Hepatocyte (in vitro differentiated cells): ENCODE data around the gene PRLH. TPM values are rescaled to one million over a fixed set of nuclear protein-coding genes. Genes with fewer than 3 reads are reported as not detected.

Source experiments
- DNase-seq: peaks from one replicate; pipeline ENCODE4 v3.0.0-alpha.2; 2016; ENCODE audit warnings: low spot score
- H2AFZ ChIP-seq: fragments of 200-600 bp; sonication (generic); 2 replicates; pipeline ENCODE4 v1.6.0; 2016; ENCODE audit warnings: antibody characterized with exemption, mild to moderate bottlenecking
- H3K27ac ChIP-seq: fragments of 200-600 bp; sonication (generic); 2 replicates; pipeline ENCODE4 v1.5.1; 2016; ENCODE audit warnings: mild to moderate bottlenecking
- H3K27me3 ChIP-seq: fragments of 200-600 bp; sonication (generic); 2 replicates; pipeline ENCODE4 v1.6.1; 2016
- H3K36me3 ChIP-seq: fragments of 200-600 bp; sonication (generic); replicated peaks from 2 replicates; pipeline ENCODE4 v1.5.1; 2016; ENCODE audit warnings: low read depth; ENCODE audit not compliant: insufficient read depth
- H3K4me1 ChIP-seq: fragments of 200-600 bp; sonication (generic); 2 replicates; pipeline ENCODE4 v1.5.1; 2016; ENCODE audit warnings: mild to moderate bottlenecking, moderate library complexity; ENCODE audit not compliant: insufficient read depth
- H3K4me2 ChIP-seq: fragments of 200-600 bp; sonication (generic); 2 replicates; pipeline ENCODE4 v1.6.0; 2016
- H3K4me3 ChIP-seq: fragments of 200-600 bp; sonication (generic); 2 replicates; pipeline ENCODE4 v1.5.1; 2016; ENCODE audit warnings: mild to moderate bottlenecking
- H3K79me2 ChIP-seq: fragments of 200-600 bp; sonication (generic); 2 replicates; pipeline ENCODE4 v1.6.0; 2017; ENCODE audit warnings: mild to moderate bottlenecking
- H3K9me2 ChIP-seq: fragments of 200-600 bp; sonication (generic); replicated peaks from 2 replicates; pipeline ENCODE4 v1.6.0; 2017; ENCODE audit warnings: mild to moderate bottlenecking; ENCODE audit not compliant: insufficient read depth
- H3K9me3 ChIP-seq: fragments of 200-600 bp; sonication (generic); 2 replicates; pipeline ENCODE4 v1.5.1; 2016; ENCODE audit warnings: low read depth, mild to moderate bottlenecking
- H4K20me1 ChIP-seq: fragments of 200-600 bp; sonication (generic); 2 replicates; pipeline ENCODE4 v1.6.0; 2016; ENCODE audit warnings: mild to moderate bottlenecking; ENCODE audit not compliant: insufficient read depth, poor library complexity, severe bottlenecking
- EZH2 ChIP-seq: fragments of 200-600 bp; sonication (generic); IDR thresholded peaks from 2 replicates; pipeline ENCODE4 v1.6.1; 2016; ENCODE audit warnings: antibody characterized with exemption, mild to moderate bottlenecking, borderline replicate concordance
- EZH2phosphoT487 ChIP-seq: fragments of 200-600 bp; sonication (generic); IDR thresholded peaks from one replicate; pipeline ENCODE4 v1.6.1; 2018; ENCODE audit warnings: antibody characterized with exemption, mild to moderate bottlenecking, low read depth, moderate library complexity; ENCODE audit not compliant: unreplicated experiment, severe bottlenecking
- WGBS: methylation state at CpG from one replicate; pipeline ENCODE4 v1.1.6; 2016; ENCODE audit warnings: low lambda C conversion rate; ENCODE audit errors: missing lambda C conversion rate; 5-methylcytosine and 5-hydroxymethylcytosine counted together
- polyA plus RNA-seq: library from polyadenylated mRNA; unstranded; fragments of >200 nt; fragmentation: Nextera tagmentation; extraction: Ambion mirVana; gene quantifications from 2 replicates; pipeline ENCODE4 v1.2.1, GENCODE V29; 2016
- total RNA-seq: library from RNA; depleted of rRNA; stranded (reverse); fragments of >200 nt; gene quantifications from 2 replicates; pipeline ENCODE4 v1.2.3, GENCODE V29; 2014
- TF ChIP-seq, protein P1 (sequence below): fragments of 200-600 bp; sonication (generic); IDR thresholded peaks from 2 replicates; pipeline ENCODE4 v1.5.1; 2016; ENCODE audit warnings: antibody characterized with exemption, mild to moderate bottlenecking; ENCODE audit not compliant: poor library complexity

Gene PRLH
- total and polyA plus RNA-seq, 2 experiments from 2014 or later: not detected

DNA sequence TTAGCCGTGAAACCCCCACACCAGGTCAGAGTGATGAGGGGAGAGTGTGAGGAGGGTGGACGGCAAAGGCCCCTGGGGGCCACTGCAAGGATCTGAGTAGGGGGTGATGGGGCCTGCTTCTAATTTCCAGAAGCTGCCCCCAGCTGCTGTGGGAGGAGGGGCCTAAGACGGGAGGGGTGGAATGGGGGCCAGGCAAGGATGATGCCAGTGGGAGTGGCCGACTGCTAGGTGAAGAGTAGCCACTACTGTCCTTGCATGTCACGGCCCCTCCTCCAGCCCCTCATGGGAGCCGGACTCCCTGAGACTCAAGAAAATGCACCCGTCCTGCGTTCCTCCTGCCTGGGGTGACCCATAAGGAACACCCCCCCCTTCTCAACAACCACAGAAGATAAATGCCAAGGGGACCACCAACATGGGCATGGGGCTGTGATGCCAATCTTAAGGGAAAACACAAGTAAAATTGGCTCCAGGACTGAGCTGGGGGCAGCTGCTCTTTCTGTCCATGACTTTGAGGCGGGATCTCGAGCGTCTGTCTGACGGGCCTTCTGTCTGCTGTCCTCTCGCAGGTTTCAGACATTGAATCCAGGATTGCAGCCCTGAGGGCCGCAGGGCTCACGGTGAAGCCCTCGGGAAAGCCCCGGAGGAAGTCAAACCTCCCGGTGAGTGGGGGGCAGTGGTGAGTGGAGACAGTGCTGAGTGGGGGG, 24.2 kb upstream of the PRLH start:
- peaks cover 11% of the 10 kb centered on the region for H3K4me1 ChIP-seq
- no peaks in the 10 kb centered on the region for H3K9me3 ChIP-seq
- no peaks in the 10 kb centered on the region for H4K20me1 ChIP-seq
- H3K4me3 ChIP-seq: no peak overlapping the region
- 93% methylated on average over 18 of the region's 18 CpGs for WGBS
- H3K36me3 ChIP-seq: no peaks in the 10 kb centered on the region
- no peak for DNase-seq
- H3K9me2 ChIP-seq: no peaks in the 10 kb centered on the region
- no peak overlapping the region for H3K4me2 ChIP-seq
- H2AFZ ChIP-seq: no peak overlapping the region
- TF ChIP-seq EZH2phosphoT487: no peak
- TF ChIP-seq, protein P1, sequence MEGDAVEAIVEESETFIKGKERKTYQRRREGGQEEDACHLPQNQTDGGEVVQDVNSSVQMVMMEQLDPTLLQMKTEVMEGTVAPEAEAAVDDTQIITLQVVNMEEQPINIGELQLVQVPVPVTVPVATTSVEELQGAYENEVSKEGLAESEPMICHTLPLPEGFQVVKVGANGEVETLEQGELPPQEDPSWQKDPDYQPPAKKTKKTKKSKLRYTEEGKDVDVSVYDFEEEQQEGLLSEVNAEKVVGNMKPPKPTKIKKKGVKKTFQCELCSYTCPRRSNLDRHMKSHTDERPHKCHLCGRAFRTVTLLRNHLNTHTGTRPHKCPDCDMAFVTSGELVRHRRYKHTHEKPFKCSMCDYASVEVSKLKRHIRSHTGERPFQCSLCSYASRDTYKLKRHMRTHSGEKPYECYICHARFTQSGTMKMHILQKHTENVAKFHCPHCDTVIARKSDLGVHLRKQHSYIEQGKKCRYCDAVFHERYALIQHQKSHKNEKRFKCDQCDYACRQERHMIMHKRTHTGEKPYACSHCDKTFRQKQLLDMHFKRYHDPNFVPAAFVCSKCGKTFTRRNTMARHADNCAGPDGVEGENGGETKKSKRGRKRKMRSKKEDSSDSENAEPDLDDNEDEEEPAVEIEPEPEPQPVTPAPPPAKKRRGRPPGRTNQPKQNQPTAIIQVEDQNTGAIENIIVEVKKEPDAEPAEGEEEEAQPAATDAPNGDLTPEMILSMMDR: no peak
- TF ChIP-seq EZH2: no peak
- no peak overlapping the region for H3K27ac ChIP-seq
- H3K79me2 ChIP-seq: no peaks in the 10 kb centered on the region
- H3K27me3 ChIP-seq: no peaks in the 10 kb centered on the region

DNA sequence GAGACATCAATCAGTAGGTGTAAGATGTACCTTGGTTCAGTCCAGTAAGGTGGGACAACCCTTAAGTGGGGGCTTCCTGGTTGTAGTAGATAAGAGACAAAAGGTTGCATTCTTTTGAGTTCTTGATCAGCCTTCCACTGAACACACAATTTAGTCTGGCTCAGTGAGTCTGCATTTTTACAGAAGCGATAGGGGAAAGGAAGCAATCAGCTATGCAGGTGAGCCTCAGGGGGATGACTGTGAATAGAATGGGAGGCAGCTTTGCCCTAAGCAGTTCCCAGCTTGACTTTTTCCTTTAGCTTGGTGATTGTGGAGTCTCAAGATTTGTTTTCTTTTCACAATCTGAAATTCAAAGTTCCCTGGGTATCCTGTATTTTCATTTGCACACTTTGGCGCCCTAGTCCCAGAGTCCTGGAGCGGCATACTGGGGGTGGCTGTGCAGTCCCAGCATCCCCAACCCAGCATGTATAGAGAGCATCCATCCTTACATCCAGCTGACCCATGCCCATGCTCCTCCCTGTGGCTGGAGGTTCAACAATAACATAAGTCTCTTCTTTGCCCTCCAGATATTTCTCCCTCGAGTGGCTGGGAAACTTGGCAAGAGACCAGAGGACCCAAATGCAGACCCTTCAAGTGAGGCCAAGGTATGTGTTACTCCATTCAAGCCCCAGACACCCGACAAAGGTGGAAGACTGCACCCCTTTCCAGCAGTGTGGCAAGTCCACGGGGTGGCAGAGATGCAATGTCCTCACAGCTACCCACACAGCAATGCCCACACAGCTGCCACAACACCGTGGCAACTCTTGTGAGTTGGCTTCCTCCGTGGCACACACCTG, 20.1 kb upstream of the PRLH start:
- H3K79me2 ChIP-seq: no peaks in the 10 kb centered on the region
- TF ChIP-seq EZH2: no peak
- TF ChIP-seq EZH2phosphoT487: no peak
- TF ChIP-seq, protein P1: no peak
- H3K4me3 ChIP-seq: no peak overlapping the region
- no peaks in the 10 kb centered on the region for H3K9me2 ChIP-seq
- H2AFZ ChIP-seq: no peak overlapping the region
- no peak overlapping the region for H3K27ac ChIP-seq
- H3K27me3 ChIP-seq: no peaks in the 10 kb centered on the region
- no peaks in the 10 kb centered on the region for H4K20me1 ChIP-seq
- DNase-seq: no peak
- H3K36me3 ChIP-seq: no peaks in the 10 kb centered on the region
- WGBS: 78% methylated on average over 8 of the region's 8 CpGs
- peaks cover 10% of the 10 kb centered on the region for H3K4me1 ChIP-seq
- H3K9me3 ChIP-seq: no peaks in the 10 kb centered on the region
- no peak overlapping the region for H3K4me2 ChIP-seq

DNA sequence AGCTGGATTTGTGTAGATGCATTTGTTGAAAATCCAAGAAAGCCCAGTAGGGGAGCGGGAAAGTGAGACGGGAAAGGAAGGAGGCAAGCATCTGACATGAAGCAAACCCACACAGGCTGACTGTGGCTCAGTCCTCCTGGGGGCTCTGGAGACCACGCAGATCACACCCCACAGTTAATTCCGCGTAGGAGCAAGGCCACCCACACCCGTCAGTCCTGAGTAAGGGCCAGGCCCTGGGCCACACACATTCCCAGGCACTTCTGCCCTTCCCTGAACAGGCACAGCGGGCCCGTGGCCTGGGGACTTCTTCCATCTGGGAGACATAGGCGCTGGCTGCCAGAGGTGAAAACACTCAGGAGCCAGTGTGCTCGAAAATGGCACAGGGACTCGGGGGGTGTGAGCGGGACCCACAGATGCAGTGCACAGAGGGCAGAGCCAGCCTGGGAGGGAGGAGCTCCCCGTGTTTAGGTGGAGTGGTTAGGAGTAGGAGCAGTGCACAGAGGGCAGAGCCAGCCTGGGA, 19.4 kb upstream of the PRLH start:
- DNase-seq: no peak
- 91% methylated on average over 12 of the region's 13 CpGs for WGBS
- H3K4me3 ChIP-seq: no peak overlapping the region
- H3K4me1 ChIP-seq: peaks cover 4% of the 10 kb centered on the region
- H3K4me2 ChIP-seq: no peak overlapping the region
- no peak overlapping the region for H2AFZ ChIP-seq
- no peaks in the 10 kb centered on the region for H3K36me3 ChIP-seq
- TF ChIP-seq EZH2 (no peak), EZH2phosphoT487 (no peak)
- TF ChIP-seq, protein P1: no peak
- H3K9me3 ChIP-seq: no peaks in the 10 kb centered on the region
- no peaks in the 10 kb centered on the region for H4K20me1 ChIP-seq
- H3K27ac ChIP-seq: no peak overlapping the region
- no peaks in the 10 kb centered on the region for H3K79me2 ChIP-seq
- H3K27me3 ChIP-seq: no peaks in the 10 kb centered on the region
- no peaks in the 10 kb centered on the region for H3K9me2 ChIP-seq
